ENCODE results near the gene TBC1D3L.
"Not testable (repeated sequence)": the region's sequence is repeated elsewhere in the genome, so short reads cannot be mapped to it uniquely, and the experiment has no call there.

Gene TBC1D3L

GRCh38 chr17:37988960-37989359 lies at the start of gene TBC1D3L:
TBC1D3L (minus strand) TSS chr17:37989060; CDS start chr17:37987520, 1,540 bp downstream.
- not testable (repeated sequence) for H3K27me3 ChIP-seq (ENCODE audit: control insufficient read depth in 2 of 2, insufficient read depth in 2 of 2, low read length in 2 of 2); H3K4me1 ChIP-seq (ENCODE audit: control insufficient read depth in 2 of 2, insufficient read depth in 2 of 2, low read length in 2 of 2); H3K36me3 ChIP-seq (ENCODE audit: control insufficient read depth in 2 of 2, insufficient read depth in 2 of 2, low read length in 2 of 2)

GRCh38 chr17:38003676-38004075 lies 14.8 kb upstream of the TBC1D3L start, which contains the start of gene TBC1D3D:
TBC1D3D (plus strand) TSS chr17:38003976; CDS start chr17:38005561, 1,585 bp downstream.
- not testable (repeated sequence) for H3K4me3 ChIP-seq (ENCODE audit: low read length in 2 of 2); H3K27ac ChIP-seq (ENCODE audit: low read depth in 2 of 2, low read length in 2 of 2); H3K36me3 ChIP-seq (ENCODE audit: control insufficient read depth in 2 of 2, insufficient read depth in 2 of 2, low read length in 2 of 2); H3K4me1 ChIP-seq (ENCODE audit: control insufficient read depth in 2 of 2, insufficient read depth in 2 of 2, low read length in 2 of 2); H3K27me3 ChIP-seq (ENCODE audit: control insufficient read depth in 2 of 2, insufficient read depth in 2 of 2, low read length in 2 of 2); H3K9me3 ChIP-seq (ENCODE audit: control insufficient read depth in 2 of 2, low read length in 2 of 2); H3K9ac ChIP-seq (ENCODE audit: low read depth in 1 of 2, low read length in 2 of 2)

More at GRCh38 chr17:37988960-37989359, at the start of gene TBC1D3L:
- not testable (repeated sequence) for H3K9me3 ChIP-seq (ENCODE audit: control insufficient read depth in 2 of 2, low read length in 2 of 2); H3K9ac ChIP-seq (ENCODE audit: low read depth in 1 of 2, low read length in 2 of 2); H3K4me3 ChIP-seq (ENCODE audit: low read length in 2 of 2); H3K27ac ChIP-seq (ENCODE audit: low read depth in 2 of 2, low read length in 2 of 2)

Measured in mucosa of rectum (tissue), 2 donors.